Natural killer cell (primary cell): ENCODE data around the gene PCNX1. TPM values are rescaled to one million over a fixed set of nuclear protein-coding genes. Genes with fewer than 3 reads are reported as not detected.

Source experiments
- ATAC-seq, 3 donors: fragments of 150-1000 bp in 2 of 3; fragments of 200-7000 bp in 1 of 3; cut with Tn5 transposase; 1 replicate in 1 of 3; 2 replicates in 2 of 3; pipeline ENCODE4 v1.10.0; 2021; ENCODE audit warnings: mild to moderate bottlenecking in 2 of 3, moderate library complexity in 2 of 3
- DNase-seq, 2 donors: peaks; one replicate each; pipeline versions ENCODE4 v3.0.0 to v3.0.0-alpha.2; 2013 to 2021; ENCODE audit warnings: mixed read lengths in 1 of 2
- H3K27ac ChIP-seq: one replicate; pipeline ENCODE4 v1.5.1; 2013; ENCODE audit warnings: mild to moderate bottlenecking, low read length
- H3K27me3 ChIP-seq: one replicate; pipeline ENCODE4 v1.6.1; 2013; ENCODE audit warnings: low read length; ENCODE audit not compliant: control insufficient read depth, insufficient read depth
- H3K36me3 ChIP-seq: one replicate; pipeline ENCODE4 v1.6.1; 2013; ENCODE audit warnings: low read length; ENCODE audit not compliant: control insufficient read depth, insufficient read depth
- H3K4me1 ChIP-seq: one replicate; pipeline ENCODE4 v1.6.1; 2013; ENCODE audit warnings: low read length; ENCODE audit not compliant: control insufficient read depth, insufficient read depth
- H3K4me3 ChIP-seq: one replicate; pipeline ENCODE4 v1.5.1; 2013; ENCODE audit warnings: low read length
- H3K9me3 ChIP-seq: one replicate; pipeline ENCODE4 v1.6.1; 2013; ENCODE audit warnings: low read length; ENCODE audit not compliant: control insufficient read depth, insufficient read depth
- H3K27ac Mint-ChIP-seq, 2 donors: one replicate each; pipeline ENCODE4 v1.8.0; 2022; ENCODE audit warnings: mild to moderate bottlenecking in 2 of 2, mixed read lengths in 2 of 2, moderate library complexity in 1 of 2
- H3K27me3 Mint-ChIP-seq, 2 donors: one replicate each; pipeline ENCODE4 v1.8.0; 2022; ENCODE audit warnings: low read depth in 2 of 2, mixed read lengths in 2 of 2
- H3K36me3 Mint-ChIP-seq: one replicate; pipeline ENCODE4 v1.8.0; 2022; ENCODE audit warnings: mixed read lengths
- H3K4me1 Mint-ChIP-seq, 2 donors: one replicate each; pipeline ENCODE4 v1.8.0; 2022; ENCODE audit warnings: mixed read lengths in 2 of 2
- H3K4me3 Mint-ChIP-seq: one replicate; pipeline ENCODE4 v1.8.0; 2022; ENCODE audit warnings: mild to moderate bottlenecking, moderate library complexity, mixed read lengths
- H3K9me3 Mint-ChIP-seq, 2 donors: one replicate each; pipeline ENCODE4 v1.8.0; 2022; ENCODE audit warnings: mixed read lengths in 2 of 2
- WGBS: methylation state at CpG from one replicate; pipeline ENCODE4 v1.1.7; 2013; ENCODE audit warnings: missing lambda C conversion rate; ENCODE audit not compliant: insufficient coverage; 5-methylcytosine and 5-hydroxymethylcytosine counted together
- intact Hi-C: fragments of 100-400 bp; cut with micrococcal nuclease; formaldehyde crosslinking; loops from one replicate; pipeline ENCODE4 v1.14.2; 2022
- total RNA-seq, 4 donors: library from RNA; stranded (reverse); fragments of 120-200 nt in 1 of 4; gene quantifications; one replicate each; pipeline versions ENCODE4 v1.2.3 to v1.2.4, GENCODE V29; 2013 to 2022
- TF ChIP-seq, protein P1 (sequence below): fragments of 200-600 bp; IDR thresholded peaks from one replicate; pipeline ENCODE4 v1.8.0; 2022; ENCODE audit warnings: antibody characterized with exemption

Gene PCNX1
- total RNA-seq, 3 donors from 2014 or later (not counting 1 experiment from before 2014, with no cell fraction given), result 79.8 to 124 (median 119) TPM

- H3K27me3 Mint-ChIP-seq, result peaks cover 7 to 8% of the 10 kb centered on the region in 2 donors
- no peak overlapping the region for H3K27ac Mint-ChIP-seq
- intact Hi-C loops, result loop anchor here (2.0 kb wide), 1 partner anchor 717 kb away; no protein-coding TSS in a partner anchor
- H3K9me3 ChIP-seq, result no peaks in the 10 kb centered on the region
- H3K27ac ChIP-seq, result no peak overlapping the region
- DNase-seq (no peak), ATAC-seq (no peak)
- no peak overlapping the region for H3K4me3 Mint-ChIP-seq
- no peaks in the 10 kb centered on the region for H3K9me3 Mint-ChIP-seq
- H3K4me1 ChIP-seq, result peaks cover 10% of the 10 kb centered on the region
- TF ChIP-seq, protein P1, sequence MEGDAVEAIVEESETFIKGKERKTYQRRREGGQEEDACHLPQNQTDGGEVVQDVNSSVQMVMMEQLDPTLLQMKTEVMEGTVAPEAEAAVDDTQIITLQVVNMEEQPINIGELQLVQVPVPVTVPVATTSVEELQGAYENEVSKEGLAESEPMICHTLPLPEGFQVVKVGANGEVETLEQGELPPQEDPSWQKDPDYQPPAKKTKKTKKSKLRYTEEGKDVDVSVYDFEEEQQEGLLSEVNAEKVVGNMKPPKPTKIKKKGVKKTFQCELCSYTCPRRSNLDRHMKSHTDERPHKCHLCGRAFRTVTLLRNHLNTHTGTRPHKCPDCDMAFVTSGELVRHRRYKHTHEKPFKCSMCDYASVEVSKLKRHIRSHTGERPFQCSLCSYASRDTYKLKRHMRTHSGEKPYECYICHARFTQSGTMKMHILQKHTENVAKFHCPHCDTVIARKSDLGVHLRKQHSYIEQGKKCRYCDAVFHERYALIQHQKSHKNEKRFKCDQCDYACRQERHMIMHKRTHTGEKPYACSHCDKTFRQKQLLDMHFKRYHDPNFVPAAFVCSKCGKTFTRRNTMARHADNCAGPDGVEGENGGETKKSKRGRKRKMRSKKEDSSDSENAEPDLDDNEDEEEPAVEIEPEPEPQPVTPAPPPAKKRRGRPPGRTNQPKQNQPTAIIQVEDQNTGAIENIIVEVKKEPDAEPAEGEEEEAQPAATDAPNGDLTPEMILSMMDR, result no peak
- WGBS, result 82% methylated on average over 4 of the region's 5 CpGs
- no peaks in the 10 kb centered on the region for H3K27me3 ChIP-seq
- no peaks in the 10 kb centered on the region for H3K36me3 ChIP-seq
- no peaks in the 10 kb centered on the region for H3K36me3 Mint-ChIP-seq
- peaks cover 0 to 8% of the 10 kb centered on the region in 2 donors for H3K4me1 Mint-ChIP-seq
- no peak overlapping the region for H3K4me3 ChIP-seq
These were observed 230.5 kb downstream of the PCNX1 start for GRCh38 chr14:71137536-71138447.

GRCh38 chr14:71138448-71139293 is 231.4 kb downstream of the PCNX1 start:
- intact Hi-C loops, result loop anchor here (1.0 to 2.0 kb wide), 2 partner anchors 615 to 716 kb away; no protein-coding TSS in a partner anchor
- peaks cover 5 to 17% of the 10 kb centered on the region in 2 donors for H3K4me1 Mint-ChIP-seq
- TF ChIP-seq, protein P1, result peak; percentile 85

DNA sequence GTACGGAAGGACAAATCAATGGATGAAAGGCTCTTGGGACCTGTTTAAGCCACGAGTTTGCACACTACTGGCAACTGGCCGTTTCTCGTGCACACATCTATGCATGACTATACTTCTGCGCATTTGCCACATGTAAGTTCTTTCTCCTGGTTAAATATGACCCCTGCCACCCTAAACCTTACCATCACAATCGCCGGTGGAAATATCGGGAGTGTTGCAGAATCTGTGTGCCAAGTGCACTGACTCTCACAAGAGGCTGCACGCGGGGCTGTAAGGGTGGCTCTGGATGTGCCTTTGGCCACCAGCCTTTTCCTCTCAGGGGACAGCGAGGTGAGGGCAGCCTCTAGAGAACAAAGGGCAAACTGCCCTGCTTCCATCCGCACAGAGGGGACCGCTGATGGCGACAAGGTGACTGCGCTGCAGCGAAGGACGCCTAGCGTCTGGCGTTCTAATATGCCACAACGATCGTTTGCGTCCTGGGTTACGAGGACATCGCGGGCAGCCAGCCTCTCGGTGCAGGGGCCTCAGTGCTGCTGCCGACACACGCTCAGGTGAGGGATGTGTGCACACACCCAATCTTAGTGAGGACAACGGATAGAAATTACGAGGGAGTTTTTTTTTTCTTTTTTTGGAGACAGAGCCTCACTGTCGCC is 232.2 kb downstream of the PCNX1 start:
- H3K27ac Mint-ChIP-seq, result no peak overlapping the region
- no peak for DNase-seq
- no peaks in the 10 kb centered on the region for H3K9me3 Mint-ChIP-seq
- Histone ChIP-seq H3K27me3 (no peaks in the 10 kb centered on the region), H3K4me3 (no peak overlapping the region), H3K36me3 (no peaks in the 10 kb centered on the region), H3K9me3 (no peaks in the 10 kb centered on the region), H3K4me1 (peaks cover 23% of the 10 kb centered on the region), H3K27ac (no peak overlapping the region)
- TF ChIP-seq, protein P1, result peak; percentile 33
- no peaks in the 10 kb centered on the region for H3K36me3 Mint-ChIP-seq
- intact Hi-C loops, result loop anchor here (1.0 to 2.0 kb wide), 2 partner anchors 614 to 715 kb away; no protein-coding TSS in a partner anchor
- no peak for ATAC-seq
- H3K4me3 Mint-ChIP-seq, result no peak overlapping the region
- peaks cover 6 to 19% of the 10 kb centered on the region in 2 donors for H3K4me1 Mint-ChIP-seq
- peaks cover 0 to 4% of the 10 kb centered on the region in 2 donors for H3K27me3 Mint-ChIP-seq
- WGBS, result 87% methylated on average over 31 of the region's 31 CpGs

More at GRCh38 chr14:71138448-71139293, 231.4 kb downstream of the PCNX1 start:
- Histone ChIP-seq H3K9me3 (no peaks in the 10 kb centered on the region), H3K27me3 (no peaks in the 10 kb centered on the region), H3K27ac (no peak overlapping the region), H3K4me1 (peaks cover 19% of the 10 kb centered on the region), H3K4me3 (no peak overlapping the region), H3K36me3 (no peaks in the 10 kb centered on the region)
- peak; percentile 57 to 81 for DNase-seq
- Mint-ChIP-seq H3K9me3 (no peaks in the 10 kb centered on the region), H3K4me3 (no peak overlapping the region), H3K27me3 (peaks cover 0 to 4% of the 10 kb centered on the region in 2 donors), H3K27ac (no peak overlapping the region), H3K36me3 (no peaks in the 10 kb centered on the region)
- ATAC-seq, result peak; percentile 59 to 79 (median 61)
- 26% methylated on average over 14 of the region's 14 CpGs for WGBS
